AG08396 (cell line): ENCODE data around the gene PACRG.
A peak's percentile ranks its signal among the peaks of the same experiment; 100 is the strongest.

Source experiments
- DNase-seq: peaks from one replicate; pipeline ENCODE4 v3.0.0; 2012; ENCODE audit warnings: low spot score, mixed read lengths

The PACRG gene

GRCh38 chr6:163176097-163176496, 448.3 kb downstream of the PACRG start:
- no peak for DNase-seq

GRCh38 chr6:163177007-163177406, 449.2 kb downstream of the PACRG start:
- DNase-seq = no peak

- no peak for DNase-seq
Measured at GRCh38 chr6:163177892-163178420, 450.2 kb downstream of the PACRG start.

GRCh38 chr6:163179061-163179460, 451.3 kb downstream of the PACRG start:
- DNase-seq = no peak

- no peak for DNase-seq
Measured at GRCh38 chr6:163179721-163180120, 451.9 kb downstream of the PACRG start.

- peak; percentile 36 for DNase-seq
Measured at GRCh38 chr6:163180874-163181541, 453.2 kb downstream of the PACRG start.

- DNase-seq = no peak
Measured at GRCh38 chr6:163181666-163182180, 453.9 kb downstream of the PACRG start.

GRCh38 chr6:163182696-163183095, 454.9 kb downstream of the PACRG start:
- no peak for DNase-seq

GRCh38 chr6:163183806-163184205, 456.0 kb downstream of the PACRG start:
- DNase-seq = no peak

GRCh38 chr6:163185744-163186143, 458.0 kb downstream of the PACRG start:
- DNase-seq = no peak

GRCh38 chr6:163186527-163186926, 458.8 kb downstream of the PACRG start:
- no peak for DNase-seq

- no peak for DNase-seq
Measured at GRCh38 chr6:163187201-163187600, 459.4 kb downstream of the PACRG start.

- no peak for DNase-seq
Measured at GRCh38 chr6:163187606-163188005, 459.8 kb downstream of the PACRG start.

- no peak for DNase-seq
Measured at GRCh38 chr6:163188746-163189145, 461.0 kb downstream of the PACRG start.

GRCh38 chr6:163189609-163190008, 461.8 kb downstream of the PACRG start:
- DNase-seq = no peak

- DNase-seq = no peak
Measured at GRCh38 chr6:163190786-163191185, 463.0 kb downstream of the PACRG start.

- no peak for DNase-seq
Measured at GRCh38 chr6:163191704-163192537, 464.1 kb downstream of the PACRG start.

GRCh38 chr6:163192591-163192990, 464.8 kb downstream of the PACRG start:
- no peak for DNase-seq

- DNase-seq = no peak
Measured at GRCh38 chr6:163193326-163193725, 465.6 kb downstream of the PACRG start.

GRCh38 chr6:163195721-163196691, 468.2 kb downstream of the PACRG start:
- no peak for DNase-seq

GRCh38 chr6:163197839-163198238, 470.1 kb downstream of the PACRG start:
- no peak for DNase-seq

- no peak for DNase-seq
Measured at GRCh38 chr6:163198396-163198795, 470.6 kb downstream of the PACRG start.
